ENCODE results near the gene FCER1G.

FCER1G gene

GRCh38 chr1:161259765-161260164, 44.7 kb downstream of the FCER1G start:
- H3K36me3 ChIP-seq = no peaks in the 10 kb centered on the region
- no peak for DNase-seq
- no peak overlapping the region for H3K4me3 ChIP-seq (ENCODE audit: low read depth, low read length)
- H3K9me3 ChIP-seq (ENCODE audit: severe bottlenecking) = peaks cover 36% of the 10 kb centered on the region
- H3K27ac ChIP-seq = no peak overlapping the region
- no peak for TF ChIP-seq CTCF (IDR thresholded peaks at IDR 0.05; ENCODE audit: low read depth, low read length)
- peaks cover 95% of the 10 kb centered on the region for H3K27me3 ChIP-seq (ENCODE audit: insufficient read depth, low read depth, severe bottlenecking)

- Histone ChIP-seq H3K27me3 (ENCODE audit: insufficient read depth, low read depth, severe bottlenecking) (peaks cover 95% of the 10 kb centered on the region), H3K9me3 (ENCODE audit: severe bottlenecking) (peaks cover 31% of the 10 kb centered on the region), H3K4me3 (ENCODE audit: low read depth, low read length) (no peak overlapping the region), H3K27ac (no peak overlapping the region), H3K36me3 (no peaks in the 10 kb centered on the region)
- no peak for DNase-seq
- no peak for TF ChIP-seq CTCF (IDR thresholded peaks at IDR 0.05; ENCODE audit: low read depth, low read length)
Measured at GRCh38 chr1:161260376-161261260, 45.5 kb downstream of the FCER1G start.

GRCh38 chr1:161261261-161262235, 46.5 kb downstream of the FCER1G start:
- Histone ChIP-seq H3K27ac (no peak overlapping the region), H3K27me3 (ENCODE audit: insufficient read depth, low read depth, severe bottlenecking) (peaks cover 97% of the 10 kb centered on the region), H3K36me3 (no peaks in the 10 kb centered on the region), H3K4me3 (ENCODE audit: low read depth, low read length) (no peak overlapping the region), H3K9me3 (ENCODE audit: severe bottlenecking) (peaks cover 22% of the 10 kb centered on the region)
- TF ChIP-seq CTCF (IDR thresholded peaks at IDR 0.05; ENCODE audit: low read depth, low read length) = no peak
- DNase-seq = no peak

GRCh38 chr1:161265305-161265704, 50.2 kb downstream of the FCER1G start:
- DNase-seq = no peak
- Histone ChIP-seq H3K27ac (no peak overlapping the region), H3K4me3 (ENCODE audit: low read depth, low read length) (no peak overlapping the region), H3K27me3 (ENCODE audit: insufficient read depth, low read depth, severe bottlenecking) (peaks cover 95% of the 10 kb centered on the region), H3K9me3 (ENCODE audit: severe bottlenecking) (peaks cover 7% of the 10 kb centered on the region), H3K36me3 (no peaks in the 10 kb centered on the region)
- TF ChIP-seq CTCF (IDR thresholded peaks at IDR 0.05; ENCODE audit: low read depth, low read length) = no peak

- no peak for TF ChIP-seq CTCF (IDR thresholded peaks at IDR 0.05; ENCODE audit: low read depth, low read length)
- H3K27ac ChIP-seq = no peak overlapping the region
- H3K36me3 ChIP-seq = no peaks in the 10 kb centered on the region
- no peak for DNase-seq
- peaks cover 7% of the 10 kb centered on the region for H3K9me3 ChIP-seq (ENCODE audit: severe bottlenecking)
- peaks cover 94% of the 10 kb centered on the region for H3K27me3 ChIP-seq (ENCODE audit: insufficient read depth, low read depth, severe bottlenecking)
- H3K4me3 ChIP-seq (ENCODE audit: low read depth, low read length) = no peak overlapping the region
Measured at GRCh38 chr1:161266202-161266601, 51.1 kb downstream of the FCER1G start.

All from WERI-Rb-1 (cell line).